PFSK-1 (cell line): ENCODE data around the gene MKNK1.

Source experiments
- FOXP2 ChIP-seq: optimal IDR thresholded peaks from 2 replicates; pipeline ENCODE3; 2011; ENCODE audit warnings: borderline replicate concordance, control low read depth, inconsistent platforms; ENCODE audit not compliant: insufficient read depth; ENCODE audit errors: extremely low read length, extremely low read depth
- POLR2AphosphoS5 ChIP-seq: IDR thresholded peaks from 2 replicates; pipeline ENCODE4 v1.6.1; 2012; ENCODE audit warnings: low read depth, mild to moderate bottlenecking, control low read depth, low read length, moderate library complexity
- SIN3A ChIP-seq: IDR thresholded peaks from 2 replicates; pipeline ENCODE4 v1.6.1; 2012; ENCODE audit warnings: mild to moderate bottlenecking, low read length, moderate library complexity, borderline replicate concordance; ENCODE audit not compliant: insufficient read depth
- TAF1 ChIP-seq: IDR thresholded peaks from 2 replicates; pipeline ENCODE4 v1.6.1; 2012; ENCODE audit warnings: low read length, control low read depth, borderline replicate concordance; ENCODE audit not compliant: insufficient read depth

DNA sequence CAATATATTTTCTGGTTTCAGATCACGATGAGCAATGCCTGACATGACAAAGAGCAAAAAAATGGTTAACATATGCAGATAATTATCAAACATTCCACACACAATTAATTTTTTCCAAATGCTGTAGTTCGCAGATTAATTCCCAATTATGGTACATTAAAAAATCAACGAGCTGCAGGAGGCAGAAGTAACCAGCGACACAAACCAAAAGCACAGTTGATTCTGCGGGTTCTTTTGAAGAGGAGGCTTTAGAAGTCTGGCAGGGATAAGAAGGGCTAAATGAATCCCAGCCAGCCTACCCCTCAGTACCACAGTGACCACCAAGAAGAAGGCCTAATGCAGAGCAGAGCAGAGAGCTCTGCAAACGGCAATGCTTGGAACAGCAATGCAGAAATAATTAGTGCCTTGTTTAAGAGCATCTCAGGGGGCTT lies 35.6 kb downstream of the MKNK1 start:
- TF ChIP-seq TAF1: no peak
- no peak for TF ChIP-seq FOXP2
- TF ChIP-seq SIN3A: no peak
- no peak for TF ChIP-seq POLR2AphosphoS5
